Stimulated activated CD8-positive, alpha-beta memory T cell treated with anti-CD3 and anti-CD28 coated beads, Interleukin-7, amount 100 ng/mL, for 24 hours (primary cell): ENCODE results near the gene B4GALT5.
"Not testable (repeated sequence)": the region's sequence is repeated elsewhere in the genome, so short reads cannot be mapped to it uniquely, and the experiment has no call there.

Source experiments
- DNase-seq: peaks from one replicate; pipeline ENCODE4 v3.0.0-alpha.2; 2020; ENCODE audit warnings: low read depth

Gene B4GALT5

GRCh38 chr20:49628280-49628679, 85.4 kb downstream of the B4GALT5 start:
- DNase-seq = not testable (repeated sequence)

- no peak for DNase-seq
These were observed 86.3 kb downstream of the B4GALT5 start for GRCh38 chr20:49627329-49627761.

- DNase-seq = not testable (repeated sequence)
These were observed 88.7 kb downstream of the B4GALT5 start for GRCh38 chr20:49624988-49625387.

DNA sequence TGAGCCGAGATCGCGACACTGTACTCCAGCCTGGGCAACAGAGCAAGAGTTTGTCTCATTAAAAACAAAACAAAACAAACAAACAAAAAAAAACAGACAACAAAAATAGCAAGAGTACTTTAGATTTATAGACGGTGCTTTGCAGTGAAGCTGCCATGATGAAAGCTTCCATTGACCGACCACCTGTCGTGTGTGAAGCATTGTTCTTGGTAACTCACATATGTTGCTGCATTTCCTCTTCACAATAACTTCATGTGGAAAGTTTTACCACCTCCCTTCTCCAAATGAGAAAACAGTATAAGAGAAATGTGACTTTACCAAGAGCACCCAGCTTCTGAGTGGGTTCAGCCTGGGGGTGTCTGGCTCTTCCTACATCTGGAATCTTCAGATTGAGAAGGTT, 89.4 kb downstream of the B4GALT5 start:
- DNase-seq = no peak

DNA sequence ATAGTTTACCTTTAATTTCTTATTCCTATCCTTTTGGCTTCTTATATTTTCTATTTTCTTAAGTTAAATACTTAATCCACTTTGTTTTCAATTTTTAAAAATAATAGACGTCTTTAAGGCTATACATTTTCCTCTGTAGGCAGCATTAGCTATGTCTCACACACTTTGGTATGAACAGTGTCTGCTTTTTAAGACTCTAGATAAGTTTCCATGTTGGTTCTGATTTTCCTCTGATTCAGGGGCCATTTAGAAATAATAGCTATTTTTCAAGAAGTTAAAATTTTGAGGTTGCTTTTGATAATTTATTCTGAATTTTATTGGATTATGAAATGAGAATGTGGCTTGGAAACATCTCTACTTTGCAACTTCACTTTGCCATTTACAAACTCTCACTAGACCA, 91.4 kb downstream of the B4GALT5 start:
- DNase-seq = no peak

DNA sequence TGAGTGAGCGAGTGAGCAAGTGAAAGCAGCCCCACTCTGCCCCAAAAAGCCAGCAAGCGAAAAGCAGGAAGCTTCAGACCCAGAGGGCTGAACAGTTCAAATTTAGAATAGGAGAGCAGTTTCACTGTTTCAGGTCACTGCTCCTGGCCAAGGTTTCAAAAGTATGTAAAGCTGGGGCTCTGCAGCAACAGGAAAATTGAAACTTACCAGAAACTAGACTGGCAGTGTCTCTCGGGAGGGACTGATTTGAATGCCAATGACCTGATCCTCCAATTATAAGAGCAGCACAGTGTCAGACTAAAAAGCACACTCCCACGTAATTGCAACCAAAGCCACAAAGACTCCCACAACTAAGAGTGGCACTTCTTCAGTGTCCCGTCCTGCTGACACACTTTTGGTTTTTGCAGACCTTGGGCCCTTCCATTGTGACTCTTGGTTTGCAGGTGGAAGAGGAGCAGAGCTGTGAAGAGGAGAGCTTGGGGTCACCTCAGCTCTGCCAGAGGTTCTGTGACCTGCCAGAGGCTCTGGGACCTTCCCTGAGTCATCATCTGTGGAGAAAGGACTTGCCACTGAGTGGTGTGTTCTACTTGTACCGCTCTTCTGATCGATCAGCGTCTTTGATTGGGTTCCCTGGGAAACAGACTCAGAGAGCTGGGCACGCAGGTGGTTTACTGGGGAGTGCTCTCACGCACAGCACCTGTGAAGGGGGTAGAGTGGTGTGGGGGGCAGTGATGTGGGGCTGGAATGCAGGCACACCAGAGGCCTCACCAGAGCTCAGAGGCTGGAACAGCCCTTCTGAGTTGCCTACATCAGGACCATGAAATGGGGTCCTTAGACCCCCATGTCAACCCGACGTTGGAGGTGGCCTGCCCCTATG, 93.1 kb downstream of the B4GALT5 start:
- DNase-seq = no peak

DNA sequence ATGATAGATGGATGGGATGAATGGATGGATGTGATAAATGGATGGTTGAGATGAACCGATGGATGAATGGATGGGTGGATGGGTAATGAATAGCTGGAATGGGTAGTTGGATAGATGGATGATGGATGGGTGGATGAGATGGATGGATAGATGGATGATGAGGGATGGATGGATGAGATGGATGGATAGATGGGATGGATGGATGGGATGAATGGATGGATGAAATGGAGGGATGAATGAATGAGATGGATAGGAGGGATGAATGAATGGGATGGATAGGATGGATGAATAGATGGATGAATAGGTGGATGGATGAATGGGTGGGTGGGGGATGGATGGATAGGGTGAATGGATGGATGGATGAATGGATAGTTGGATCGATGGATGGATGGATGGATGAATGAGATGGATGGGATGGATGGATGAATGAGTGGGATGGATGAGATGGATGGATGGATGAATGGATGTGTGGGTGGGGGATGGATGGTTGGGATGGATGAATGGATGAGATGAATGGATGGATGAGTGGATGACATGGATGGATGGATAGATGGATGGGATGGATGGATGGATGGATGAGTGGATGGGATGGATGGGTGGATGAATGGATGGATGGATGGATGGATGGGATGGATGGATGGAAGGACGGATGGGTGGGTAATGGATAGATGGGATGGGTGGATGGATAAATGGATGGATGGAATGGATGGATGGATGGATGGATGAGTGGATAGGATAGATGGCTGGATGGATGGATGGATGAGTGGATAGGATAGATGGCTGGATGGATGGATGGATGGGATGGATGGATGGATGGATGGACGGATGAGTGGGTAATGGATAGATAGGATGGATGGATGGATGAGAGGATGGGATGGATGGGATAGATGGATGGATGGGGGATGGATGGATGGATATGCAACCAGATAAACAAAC, 94.3 kb downstream of the B4GALT5 start:
- DNase-seq = no peak

DNA sequence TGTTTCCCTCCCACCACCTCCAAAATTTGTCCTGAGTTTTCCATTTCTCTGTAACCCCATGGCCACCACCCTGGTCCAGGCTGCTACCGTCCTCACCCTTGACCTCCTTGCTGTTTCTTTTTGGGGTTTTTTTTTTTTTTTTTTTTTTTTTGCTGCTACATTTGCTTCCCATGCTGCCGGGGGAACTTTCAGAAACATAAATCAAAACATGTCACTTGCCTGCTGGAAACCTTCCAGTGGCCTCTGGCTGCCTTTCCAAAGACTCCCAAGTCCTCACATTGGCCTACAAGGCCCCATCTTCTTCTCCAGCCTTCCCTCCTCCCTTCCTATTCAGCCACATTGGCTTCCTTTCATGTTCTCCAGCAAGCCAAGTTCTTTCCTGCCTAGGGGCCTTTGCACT, 95.4 kb downstream of the B4GALT5 start:
- DNase-seq = no peak

DNA sequence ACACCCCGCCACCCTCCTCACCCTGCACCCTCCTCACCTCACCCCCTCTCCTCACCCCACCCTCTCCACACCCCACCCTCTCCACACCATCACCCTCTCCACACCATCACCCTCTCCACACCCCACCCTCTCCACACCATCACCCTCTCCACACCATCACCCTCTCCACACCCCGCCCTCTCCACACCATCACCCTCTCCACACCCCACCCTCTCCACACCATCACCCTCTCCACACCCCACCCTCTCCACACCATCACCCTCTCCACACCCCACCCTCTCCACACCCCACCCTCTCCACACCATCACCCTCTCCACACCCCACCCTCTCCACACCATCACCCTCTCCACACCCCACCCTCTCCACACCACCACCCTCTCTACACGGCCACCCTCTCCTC, 96.3 kb downstream of the B4GALT5 start:
- not testable (repeated sequence) for DNase-seq

GRCh38 chr20:49616154-49617007, 97.3 kb downstream of the B4GALT5 start:
- no peak for DNase-seq

GRCh38 chr20:49615401-49616153, 98.1 kb downstream of the B4GALT5 start:
- DNase-seq = no peak

DNA sequence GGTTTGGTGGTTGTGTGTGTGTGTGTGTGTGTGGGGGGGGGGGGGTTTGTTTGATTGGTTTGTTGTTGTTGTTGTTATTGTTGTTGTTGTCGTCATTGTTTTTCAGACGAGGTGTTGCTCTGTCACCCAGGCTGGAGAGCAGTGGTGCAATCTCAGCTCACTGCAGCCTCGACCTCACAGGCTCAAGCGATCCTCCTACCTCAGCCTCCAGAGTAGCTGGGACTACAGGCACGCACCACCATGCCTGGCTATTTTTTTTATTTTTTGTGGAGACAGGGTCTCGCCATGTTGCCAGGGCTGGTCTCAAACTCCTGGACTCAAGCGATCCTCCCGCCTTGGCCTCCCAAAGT, 98.7 kb downstream of the B4GALT5 start:
- DNase-seq = not testable (repeated sequence)

DNA sequence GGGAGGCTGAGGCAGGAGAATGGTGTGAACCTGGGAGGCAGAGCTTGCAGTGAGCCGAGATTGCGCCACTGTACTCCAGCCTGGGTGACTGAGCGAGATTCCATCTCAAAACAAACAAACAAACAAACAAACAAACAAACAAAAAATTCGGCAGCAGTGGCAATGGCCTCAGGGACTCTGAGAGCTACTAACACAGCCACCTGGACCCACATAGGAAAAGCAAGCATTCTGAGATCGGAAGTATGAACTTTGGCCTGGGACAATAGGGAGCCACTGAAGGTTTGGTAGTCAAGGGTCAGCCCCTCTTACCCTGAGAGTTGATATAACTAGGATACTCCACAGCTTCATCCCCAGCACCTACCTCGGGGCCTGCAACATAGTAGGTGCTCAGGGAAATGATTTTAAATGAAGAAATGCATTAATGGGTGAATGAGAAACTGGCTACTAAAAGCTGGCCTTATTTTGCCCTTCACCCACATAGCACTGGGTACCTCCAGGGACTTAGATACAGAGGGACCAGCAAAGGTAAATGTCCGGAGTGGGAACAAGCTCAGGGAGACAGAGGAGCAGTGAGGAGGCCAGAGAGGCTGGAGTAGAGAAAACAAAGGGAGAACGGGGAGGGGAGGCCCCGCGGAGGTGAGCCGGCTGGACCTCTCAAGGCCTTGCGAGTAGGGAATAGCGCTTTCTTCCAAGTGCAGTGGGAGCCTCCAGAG, 99.2 kb downstream of the B4GALT5 start:
- DNase-seq = no peak

GRCh38 chr20:49612127-49612738, 101.4 kb downstream of the B4GALT5 start:
- DNase-seq = no peak

GRCh38 chr20:49611539-49612126, 102.0 kb downstream of the B4GALT5 start:
- DNase-seq = not testable (repeated sequence)

- peak; percentile 47 for DNase-seq
These were observed 102.8 kb downstream of the B4GALT5 start for GRCh38 chr20:49610691-49611538.

- peak; percentile 58 for DNase-seq
These were observed 104.7 kb downstream of the B4GALT5 start for GRCh38 chr20:49608752-49609670.

GRCh38 chr20:49607568-49607967, 106.1 kb downstream of the B4GALT5 start:
- no peak for DNase-seq
